Liver (tissue), 9 donors: Measurements from ENCODE around the gene SPO11. TPM values are rescaled to one million over a fixed set of nuclear protein-coding genes. Genes with fewer than 3 reads are reported as not detected.
A peak's percentile ranks its signal among the peaks of the same experiment; 100 is the strongest.
"Not testable (repeated sequence)": the region's sequence is repeated elsewhere in the genome, so short reads cannot be mapped to it uniquely, and the experiment has no call there.

ENCODE experiments used
- DNase-seq: peaks from one replicate; pipeline ENCODE4 v3.0.0-alpha.2; 2017; ENCODE audit warnings: low spot score
- H3K27ac ChIP-seq, 2 donors: one replicate each; pipeline ENCODE4 v1.7.0; 2013; ENCODE audit warnings: inconsistent platforms in 2 of 2, low read length in 2 of 2, control low read depth in 1 of 2, low read depth in 1 of 2, mild to moderate bottlenecking in 1 of 2
- H3K27me3 ChIP-seq, 4 donors: one replicate each; pipeline versions ENCODE4 v1.6.1 to v1.7.0; 2013; ENCODE audit warnings: low read length in 3 of 4, inconsistent platforms in 1 of 4, mild to moderate bottlenecking in 1 of 4, moderate library complexity in 1 of 4; ENCODE audit not compliant: control insufficient read depth in 4 of 4, insufficient read depth in 4 of 4
- H3K36me3 ChIP-seq, 4 donors: one replicate each; pipeline versions ENCODE4 v1.6.1 to v1.7.0; 2013; ENCODE audit warnings: low read length in 3 of 4, mild to moderate bottlenecking in 3 of 4, low read depth in 1 of 4, moderate library complexity in 1 of 4; ENCODE audit not compliant: control insufficient read depth in 4 of 4, insufficient read depth in 3 of 4
- H3K4me1 ChIP-seq, 4 donors: one replicate each; pipeline versions ENCODE4 v1.6.1 to v1.7.0; 2013; ENCODE audit warnings: low read length in 3 of 4, mild to moderate bottlenecking in 3 of 4, moderate library complexity in 1 of 4; ENCODE audit not compliant: control insufficient read depth in 4 of 4, insufficient read depth in 4 of 4
- H3K4me3 ChIP-seq, 3 donors: one replicate each; pipeline versions ENCODE4 v1.6.1 to v1.7.0; 2013; ENCODE audit warnings: low read length in 3 of 3, control low read depth in 1 of 3, low read depth in 1 of 3, mild to moderate bottlenecking in 1 of 3
- H3K9ac ChIP-seq, 2 donors: one replicate each; pipeline ENCODE4 v1.7.0; 2013; ENCODE audit warnings: low read length in 2 of 2, mild to moderate bottlenecking in 2 of 2, moderate library complexity in 2 of 2, control low read depth in 1 of 2, low read depth in 1 of 2
- H3K9me3 ChIP-seq, 4 donors: one replicate each; pipeline versions ENCODE4 v1.6.1 to v1.7.0; 2013; ENCODE audit warnings: low read length in 3 of 4; ENCODE audit not compliant: control insufficient read depth in 4 of 4
- EGR1 ChIP-seq, 2 donors: IDR thresholded peaks; 2 replicates each; pipeline ENCODE4 v1.6.1; 2016 to 2018; ENCODE audit warnings: antibody characterized with exemption in 2 of 2, low read depth in 2 of 2
- FOXA1 ChIP-seq: IDR thresholded peaks from 2 replicates; pipeline ENCODE4 v1.6.1; 2016; ENCODE audit warnings: antibody characterized with exemption
- FOXA2 ChIP-seq: IDR thresholded peaks from 2 replicates; pipeline ENCODE4 v1.6.1; 2016; ENCODE audit warnings: antibody characterized with exemption
- GABPA ChIP-seq, 2 donors: IDR thresholded peaks in 1 of 2; conservative IDR thresholded peaks in 1 of 2; 2 replicates each; pipeline ENCODE4 v1.6.1; 2016; ENCODE audit warnings: antibody characterized with exemption in 2 of 2, mild to moderate bottlenecking in 1 of 2, moderate library complexity in 1 of 2
- HNF4A ChIP-seq, 2 donors: conservative IDR thresholded peaks; 2 replicates each; pipeline ENCODE4 v1.6.1; 2016; ENCODE audit warnings: antibody characterized with exemption in 2 of 2, mild to moderate bottlenecking in 2 of 2
- HNF4G ChIP-seq: IDR thresholded peaks from 2 replicates; pipeline ENCODE4 v1.6.1; 2016; ENCODE audit warnings: antibody characterized with exemption
- JUND ChIP-seq, 2 donors: IDR thresholded peaks; 2 replicates each; pipeline ENCODE4 v1.6.1; 2016; ENCODE audit warnings: antibody characterized with exemption in 2 of 2
- NR2F2 ChIP-seq: IDR thresholded peaks from 2 replicates; pipeline ENCODE4 v1.6.1; 2016; ENCODE audit warnings: antibody characterized with exemption
- RAD21 ChIP-seq, 2 donors: IDR thresholded peaks; 2 replicates each; pipeline ENCODE4 v1.6.1; 2016; ENCODE audit warnings: antibody characterized with exemption in 2 of 2, mild to moderate bottlenecking in 2 of 2
- RXRA ChIP-seq, 2 donors: IDR thresholded peaks; 2 replicates each; pipeline ENCODE4 v1.6.1; 2017 to 2018; ENCODE audit warnings: antibody characterized with exemption in 2 of 2, mild to moderate bottlenecking in 1 of 2
- SP1 ChIP-seq: IDR thresholded peaks from 2 replicates; pipeline ENCODE4 v1.6.1; 2018; ENCODE audit warnings: antibody characterized with exemption, mild to moderate bottlenecking
- YY1 ChIP-seq: IDR thresholded peaks from 2 replicates; pipeline ENCODE4 v1.6.1; 2016; ENCODE audit warnings: antibody characterized with exemption, mild to moderate bottlenecking
- WGBS: extraction: QIAGEN DNeasy Blood & Tissue Kit; methylation state at CpG from one replicate; pipeline ENCODE4 v1.1.7; 2013; 5-methylcytosine and 5-hydroxymethylcytosine counted together
- polyA plus RNA-seq, 2 donors: library from polyadenylated mRNA; stranded (reverse) in 1 of 2; unstranded in 1 of 2; fragments of 200-250 nt in 1 of 2; fragments of >200 nt in 1 of 2; fragmentation: Nextera tagmentation in 1 of 2; extraction: Ambion mirVana in 1 of 2; gene quantifications; one replicate each; pipeline versions ENCODE4 v1.2.1 to v1.2.3, GENCODE V29; 2013 to 2015
- total RNA-seq, 2 donors: library from RNA; depleted of rRNA; stranded (reverse); fragments of >200 nt; gene quantifications; one replicate each; pipeline ENCODE4 v1.2.3, GENCODE V29; 2014
- TF ChIP-seq, protein P1 (sequence below): IDR thresholded peaks from 2 replicates; pipeline ENCODE4 v1.6.1; 2016; ENCODE audit warnings: antibody characterized with exemption
- TF ChIP-seq, protein P2 (sequence below): fragments of 150-350 bp; IDR thresholded peaks from 2 replicates; pipeline ENCODE4 v1.5.1; 2017; ENCODE audit warnings: improper control_type of control experiment, low read depth, low read length; ENCODE audit not compliant: missing input control
- TF ChIP-seq, protein P3 (sequence below): IDR thresholded peaks from 2 replicates; pipeline ENCODE4 v1.6.1; 2016; ENCODE audit warnings: antibody characterized with exemption
- donor health status: healthy.
- donor health status: healthy.
- donor health status: healthy.
- donor health status: healthy.
- donor health status: healthy.

SPO11 gene
- total and polyA plus RNA-seq, 4 donors, result not detected

DNA sequence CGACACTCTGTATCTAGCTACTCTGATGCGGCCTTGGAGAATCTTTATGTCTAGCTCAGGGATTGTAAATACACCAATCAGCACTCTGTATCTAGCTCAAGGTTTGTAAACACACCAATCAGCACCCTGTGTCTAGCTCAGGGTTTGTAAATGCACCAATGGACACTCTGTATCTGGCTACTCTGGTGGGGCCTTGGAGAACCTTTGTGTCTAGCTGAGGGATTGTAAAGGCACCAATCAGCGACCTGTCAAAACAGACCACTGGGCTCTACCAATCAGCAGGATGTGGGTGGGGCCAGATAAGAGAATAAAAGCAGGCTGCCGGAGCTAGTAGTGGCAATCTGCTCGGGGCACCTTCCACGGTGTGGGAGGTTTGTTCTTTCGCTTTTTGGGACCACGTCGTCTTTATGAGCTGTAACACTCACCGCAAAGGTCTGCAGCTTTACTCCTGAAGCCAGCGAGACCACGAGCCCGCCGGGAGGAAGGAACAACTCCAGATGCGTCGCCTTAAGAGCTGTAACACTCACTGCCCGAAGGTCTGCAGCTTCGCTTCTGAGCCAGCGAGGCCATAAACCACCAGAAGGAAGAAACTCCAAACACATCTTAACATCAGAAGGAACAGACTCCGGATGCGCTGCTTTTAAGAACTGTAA lies 19.4 kb downstream of the SPO11 start:
- not testable (repeated sequence) for H3K9me3 ChIP-seq, H3K27me3 ChIP-seq, H3K36me3 ChIP-seq, DNase-seq, H3K4me3 ChIP-seq, H3K27ac ChIP-seq, H3K9ac ChIP-seq
- 93% methylated on average over 21 of the region's 21 CpGs for WGBS
- peaks cover 4 to 14% (median 10%) of the 10 kb centered on the region in 4 donors for H3K4me1 ChIP-seq

DNA sequence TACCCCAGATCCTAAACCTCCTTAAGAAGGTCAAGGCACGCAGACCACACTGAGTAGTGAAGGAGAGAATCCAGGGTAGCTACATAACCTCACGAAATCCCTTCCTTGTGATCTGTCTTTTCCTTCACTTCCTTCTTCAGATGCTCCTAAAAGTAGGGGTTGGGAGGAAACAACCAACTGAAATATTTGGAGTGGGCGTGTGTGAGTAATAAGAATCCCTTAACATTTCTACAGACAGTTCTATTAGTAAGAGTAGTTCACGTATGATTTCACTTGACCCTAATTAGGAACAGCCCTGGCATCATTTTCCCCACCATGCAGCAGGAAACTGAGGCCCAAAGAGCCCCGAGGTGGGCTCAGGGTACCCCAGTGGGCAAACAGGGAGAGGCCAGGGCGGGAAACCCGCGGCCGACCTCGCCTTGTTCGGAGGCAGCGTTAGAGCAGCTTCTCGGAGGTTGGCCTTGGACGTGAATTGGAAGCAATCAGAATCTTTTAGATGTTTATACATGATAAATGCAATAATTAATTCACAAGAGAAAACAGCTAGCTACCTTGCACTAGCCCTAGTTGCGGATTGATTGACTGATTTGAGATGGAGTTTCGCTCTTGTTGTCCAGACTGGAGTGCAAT lies 20.6 kb downstream of the SPO11 start:
- WGBS, result 91% methylated on average over 16 of the region's 16 CpGs
- H3K9me3 ChIP-seq, result no peaks in the 10 kb centered on the region
- H3K27ac ChIP-seq, result no peak overlapping the region
- H3K4me1 ChIP-seq, result peaks cover 4 to 14% (median 10%) of the 10 kb centered on the region in 4 donors
- no peak overlapping the region for H3K9ac ChIP-seq
- no peak overlapping the region for H3K4me3 ChIP-seq
- H3K27me3 ChIP-seq, result no peaks in the 10 kb centered on the region
- TF ChIP-seq, protein P1, sequence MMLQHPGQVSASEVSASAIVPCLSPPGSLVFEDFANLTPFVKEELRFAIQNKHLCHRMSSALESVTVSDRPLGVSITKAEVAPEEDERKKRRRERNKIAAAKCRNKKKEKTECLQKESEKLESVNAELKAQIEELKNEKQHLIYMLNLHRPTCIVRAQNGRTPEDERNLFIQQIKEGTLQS, result no peak
- TF ChIP-seq NR2F2, result no peak
- peaks cover 8 to 15% (median 12%) of the 10 kb centered on the region in 4 donors for H3K36me3 ChIP-seq
- DNase-seq, result no peak

DNA sequence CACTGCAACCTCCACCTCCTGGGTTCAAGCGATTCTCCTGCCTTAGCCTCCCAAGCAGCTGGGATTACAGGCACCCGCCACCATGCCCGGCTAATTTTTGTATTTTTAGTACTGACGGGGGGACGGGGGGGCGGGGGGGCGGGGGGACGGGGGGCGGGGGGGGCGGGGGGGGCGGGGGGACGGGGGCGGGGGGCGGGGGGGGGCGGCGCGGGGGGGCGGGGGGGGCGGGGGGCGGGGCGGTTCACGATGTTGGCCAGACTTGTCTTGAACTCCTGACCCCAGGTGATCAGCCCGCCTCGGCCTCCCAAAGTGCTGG lies 21.1 kb downstream of the SPO11 start:
- peaks cover 8 to 20% (median 16%) of the 10 kb centered on the region in 4 donors for H3K36me3 ChIP-seq
- not testable (repeated sequence) for H3K27me3 ChIP-seq, DNase-seq, H3K9me3 ChIP-seq
- H3K9ac ChIP-seq, result peak overlapping the region in 1 of 2 donors; percentile 34
- peaks cover 4 to 14% (median 10%) of the 10 kb centered on the region in 4 donors for H3K4me1 ChIP-seq
- 20% methylated on average over 12 of the region's 24 CpGs for WGBS
- peak overlapping the region; percentile 56 to 77 for H3K27ac ChIP-seq
- peak overlapping the region; percentile 88 to 99 (median 90) for H3K4me3 ChIP-seq

DNA sequence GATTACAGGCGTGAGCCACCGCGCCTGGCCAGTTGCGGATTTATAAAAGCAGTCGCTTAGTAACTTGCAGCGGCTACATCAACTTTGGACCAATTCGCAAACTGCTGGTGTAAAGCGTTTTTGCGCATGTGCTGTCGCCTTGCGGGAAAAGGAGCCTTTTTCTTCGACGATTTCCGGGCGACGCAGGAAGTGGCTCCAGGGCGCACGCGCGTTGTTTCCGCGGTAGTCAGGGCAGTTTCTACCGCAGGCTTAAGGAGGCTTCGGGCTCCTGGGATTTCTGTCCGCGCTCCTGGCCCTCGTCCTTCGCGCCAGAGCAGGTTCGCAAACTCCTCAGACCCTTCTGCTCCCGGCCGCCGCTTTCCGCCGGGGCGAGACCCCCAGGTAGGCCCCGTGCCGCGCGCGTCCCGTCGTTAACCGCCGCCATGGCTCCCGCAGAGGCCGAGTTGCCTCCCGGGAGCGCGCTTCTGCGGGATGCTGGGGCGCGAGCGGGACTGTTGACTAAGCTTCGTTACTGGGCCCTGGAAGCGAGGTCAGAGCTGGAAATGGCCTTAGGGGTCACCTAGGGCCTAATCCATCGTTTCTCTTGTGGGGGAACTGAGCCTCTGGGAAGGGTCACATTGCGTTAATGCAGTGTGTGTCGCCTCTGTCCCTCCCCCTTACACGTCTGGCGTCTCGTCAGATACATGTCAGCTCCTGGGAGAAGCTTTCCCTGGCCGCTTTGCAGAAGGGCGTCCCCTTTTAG lies 21.6 kb downstream of the SPO11 start, which contains the start of gene RAE1:
TSS of gene RAE1 (plus strand) at position 214 of the 742 bp plus-strand sequence. CDS start 2,784 bp downstream, outside the sequence.
- H3K36me3 ChIP-seq, result peaks cover 8 to 24% (median 17%) of the 10 kb centered on the region in 4 donors
- no peaks in the 10 kb centered on the region for H3K9me3 ChIP-seq
- H3K9ac ChIP-seq, result peak within 1 kb of the TSS; percentile 70 to 97
- H3K27me3 ChIP-seq, result no peaks in the 10 kb centered on the region
- WGBS, result under 1% methylated on average over 64 of the region's 64 CpGs
- peak; percentile 87 for DNase-seq
- peak within 1 kb of the TSS; percentile 56 to 77 for H3K27ac ChIP-seq
- peak within 1 kb of the TSS; percentile 88 to 99 (median 90) for H3K4me3 ChIP-seq
- H3K4me1 ChIP-seq, result peaks cover 4 to 14% (median 10%) of the 10 kb centered on the region in 4 donors
- TF ChIP-seq, protein P2, sequence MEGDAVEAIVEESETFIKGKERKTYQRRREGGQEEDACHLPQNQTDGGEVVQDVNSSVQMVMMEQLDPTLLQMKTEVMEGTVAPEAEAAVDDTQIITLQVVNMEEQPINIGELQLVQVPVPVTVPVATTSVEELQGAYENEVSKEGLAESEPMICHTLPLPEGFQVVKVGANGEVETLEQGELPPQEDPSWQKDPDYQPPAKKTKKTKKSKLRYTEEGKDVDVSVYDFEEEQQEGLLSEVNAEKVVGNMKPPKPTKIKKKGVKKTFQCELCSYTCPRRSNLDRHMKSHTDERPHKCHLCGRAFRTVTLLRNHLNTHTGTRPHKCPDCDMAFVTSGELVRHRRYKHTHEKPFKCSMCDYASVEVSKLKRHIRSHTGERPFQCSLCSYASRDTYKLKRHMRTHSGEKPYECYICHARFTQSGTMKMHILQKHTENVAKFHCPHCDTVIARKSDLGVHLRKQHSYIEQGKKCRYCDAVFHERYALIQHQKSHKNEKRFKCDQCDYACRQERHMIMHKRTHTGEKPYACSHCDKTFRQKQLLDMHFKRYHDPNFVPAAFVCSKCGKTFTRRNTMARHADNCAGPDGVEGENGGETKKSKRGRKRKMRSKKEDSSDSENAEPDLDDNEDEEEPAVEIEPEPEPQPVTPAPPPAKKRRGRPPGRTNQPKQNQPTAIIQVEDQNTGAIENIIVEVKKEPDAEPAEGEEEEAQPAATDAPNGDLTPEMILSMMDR, result no peak
- TF ChIP-seq, protein P3, sequence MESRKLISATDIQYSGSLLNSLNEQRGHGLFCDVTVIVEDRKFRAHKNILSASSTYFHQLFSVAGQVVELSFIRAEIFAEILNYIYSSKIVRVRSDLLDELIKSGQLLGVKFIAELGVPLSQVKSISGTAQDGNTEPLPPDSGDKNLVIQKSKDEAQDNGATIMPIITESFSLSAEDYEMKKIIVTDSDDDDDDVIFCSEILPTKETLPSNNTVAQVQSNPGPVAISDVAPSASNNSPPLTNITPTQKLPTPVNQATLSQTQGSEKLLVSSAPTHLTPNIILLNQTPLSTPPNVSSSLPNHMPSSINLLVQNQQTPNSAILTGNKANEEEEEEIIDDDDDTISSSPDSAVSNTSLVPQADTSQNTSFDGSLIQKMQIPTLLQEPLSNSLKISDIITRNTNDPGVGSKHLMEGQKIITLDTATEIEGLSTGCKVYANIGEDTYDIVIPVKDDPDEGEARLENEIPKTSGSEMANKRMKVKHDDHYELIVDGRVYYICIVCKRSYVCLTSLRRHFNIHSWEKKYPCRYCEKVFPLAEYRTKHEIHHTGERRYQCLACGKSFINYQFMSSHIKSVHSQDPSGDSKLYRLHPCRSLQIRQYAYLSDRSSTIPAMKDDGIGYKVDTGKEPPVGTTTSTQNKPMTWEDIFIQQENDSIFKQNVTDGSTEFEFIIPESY, result no peak
- TF ChIP-seq RAD21 (IDR thresholded peaks at IDR 0.05) (no peak), NR2F2 (no peak), GABPA (IDR thresholded peaks at IDR 0.05 in 1 of 2, conservative IDR thresholded peaks at IDR 0.05 in 1 of 2) (peak; percentile 76 to 96), JUND (IDR thresholded peaks at IDR 0.05) (no peak), FOXA1 (no peak), RXRA (IDR thresholded peaks at IDR 0.05) (peak; percentile 23 to 33), HNF4A (conservative IDR thresholded peaks at IDR 0.05) (no peak), HNF4G (no peak), FOXA2 (no peak), YY1 (peak; percentile 94), SP1 (peak; percentile 32), EGR1 (IDR thresholded peaks at IDR 0.05; ENCODE audit: low read depth in 2 of 2) (no peak)
- TF ChIP-seq, protein P1, result no peak
